Muscle of leg (tissue), 16 donors: ENCODE measurements around the gene TCFL5. TPM values are rescaled to one million over a fixed set of nuclear protein-coding genes. Genes with fewer than 3 reads are reported as not detected.

ENCODE experiments used
- DNase-seq: peaks from one replicate; pipeline ENCODE4 v3.0.0; 2013
- H3K27ac ChIP-seq: one replicate; pipeline ENCODE4 v1.5.1; 2013; ENCODE audit warnings: mild to moderate bottlenecking, low read length, control low read depth
- H3K27me3 ChIP-seq: one replicate; pipeline ENCODE4 v1.6.1; 2013; ENCODE audit warnings: low read length; ENCODE audit not compliant: control insufficient read depth, insufficient read depth
- H3K36me3 ChIP-seq: one replicate; pipeline ENCODE4 v1.6.1; 2013; ENCODE audit warnings: low read length; ENCODE audit not compliant: control insufficient read depth, insufficient read depth
- H3K4me1 ChIP-seq: one replicate; pipeline ENCODE4 v1.6.1; 2013; ENCODE audit warnings: low read length; ENCODE audit not compliant: control insufficient read depth, insufficient read depth
- H3K4me3 ChIP-seq: one replicate; pipeline ENCODE4 v1.5.1; 2013; ENCODE audit warnings: low read length, control low read depth
- H3K9me3 ChIP-seq: replicated peaks from 2 replicates; pipeline ENCODE4 v1.6.1; 2013; ENCODE audit warnings: low read depth, low read length; ENCODE audit not compliant: control insufficient read depth
- WGBS: methylation state at CpG from one replicate; pipeline ENCODE4 v1.1.5; 2013; ENCODE audit warnings: missing lambda C conversion rate; ENCODE audit not compliant: insufficient coverage; 5-methylcytosine and 5-hydroxymethylcytosine counted together
- long read RNA-seq, 11 donors: transcript quantifications; one replicate each; lab custom pipeline, GENCODE V29; 2026
- polyA plus RNA-seq, 8 donors: library from polyadenylated mRNA; unstranded; fragments of 120-200 nt; gene quantifications; one replicate each; pipeline versions ENCODE4 v1.2.1 to v1.2.3, GENCODE V29; 2013; ENCODE audit warnings: inconsistent platforms in 1 of 8, low replicate concordance in 1 of 8; ENCODE audit not compliant: insufficient read length in 8 of 8, insufficient read depth in 1 of 8
- total RNA-seq: library from RNA; stranded (reverse); fragments of 120-200 nt; gene quantifications from one replicate; pipeline ENCODE4 v1.2.4, GENCODE V29; 2013

The TCFL5 gene
- total RNA-seq (9.7 TPM), polyA plus RNA-seq (10 to 100 TPM in 2 of 8 donors, 1 to 10 TPM in 6; 6.1 to 12.1 (median 8.1) TPM)
- long read RNA-seq, donor 1 = 0 reads
- long read RNA-seq, donor 2, partial matches to known transcripts = 0 of 1 reads
- long read RNA-seq, donor 2, other reads (novel, unspliced or antisense) = 0 of 1 reads
- long read RNA-seq, donor 3, partial matches to known transcripts = 0 of 4 reads
- long read RNA-seq, donor 3, other reads (novel, unspliced or antisense) = 0 of 4 reads
- long read RNA-seq, donor 4 = 0 reads
- long read RNA-seq, donor 5, transcript TCFL5-202 (6 exons, 2,456 nt) = major isoform, 5 of 5 reads
- long read RNA-seq, donor 5, partial matches to known transcripts = 0 of 5 reads
- long read RNA-seq, donor 5, other reads (novel, unspliced or antisense) = 0 of 5 reads
- long read RNA-seq, donor 6, partial matches to known transcripts = 0 of 1 reads
- long read RNA-seq, donor 6, other reads (novel, unspliced or antisense) = 0 of 1 reads
- long read RNA-seq, donor 7 = 0 reads
- long read RNA-seq, donor 8, partial matches to known transcripts = 0 of 1 reads
- long read RNA-seq, donor 8, other reads (novel, unspliced or antisense) = 0 of 1 reads
- long read RNA-seq, donor 9, partial matches to known transcripts = 0 of 1 reads
- long read RNA-seq, donor 9, other reads (novel, unspliced or antisense) = 0 of 1 reads
- long read RNA-seq, donor 10 = 0 reads
- long read RNA-seq, donor 11, partial matches to known transcripts = 0 of 3 reads
- long read RNA-seq, donor 11, other reads (novel, unspliced or antisense) = 0 of 3 reads

DNA sequence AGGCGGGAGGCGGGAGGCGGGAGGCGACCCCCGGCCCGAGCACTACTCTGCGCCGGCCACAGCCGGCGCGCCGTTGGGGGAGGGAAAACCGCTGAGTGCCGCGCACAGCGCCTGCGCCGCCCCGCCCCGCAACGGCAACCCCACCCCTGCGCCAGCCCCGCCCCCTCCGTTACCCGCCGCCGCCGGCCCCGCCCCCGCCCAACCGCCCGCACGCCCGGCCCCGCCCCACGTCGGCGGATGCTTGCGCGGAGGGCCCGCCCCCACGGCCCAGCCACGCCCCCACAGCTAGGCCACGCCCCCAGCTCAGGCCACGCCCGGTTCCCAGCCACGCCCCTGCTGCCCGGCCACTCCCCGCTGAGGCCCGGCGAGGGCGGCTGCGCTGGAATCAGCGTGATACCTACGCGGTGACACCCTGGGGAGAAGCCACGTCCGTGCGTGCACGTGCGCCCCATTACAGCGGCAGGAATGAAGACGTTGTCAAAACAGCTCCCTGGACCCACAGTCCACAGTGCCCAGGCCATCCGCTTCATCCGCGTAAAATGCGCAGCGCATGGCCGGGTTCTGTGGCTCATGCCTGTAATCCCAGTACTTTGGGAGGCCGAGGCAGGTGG is at the start of gene TCFL5:
Gene TCFL5 (minus strand): TSS at position 97 of the 611 bp plus-strand sequence. CDS start 152 bp downstream, outside the sequence.
- Histone ChIP-seq H3K36me3 (peaks cover 10% of the 10 kb centered on the region), H3K4me1 (peaks cover 14% of the 10 kb centered on the region), H3K9me3 (no peaks in the 10 kb centered on the region), H3K27ac (peak within 1 kb of the TSS; percentile 69), H3K27me3 (peaks cover 6% of the 10 kb centered on the region), H3K4me3 (peak within 1 kb of the TSS; percentile 44)
- WGBS = 11% methylated on average over 29 of the region's 70 CpGs
- peak; percentile 86 for DNase-seq

DNA sequence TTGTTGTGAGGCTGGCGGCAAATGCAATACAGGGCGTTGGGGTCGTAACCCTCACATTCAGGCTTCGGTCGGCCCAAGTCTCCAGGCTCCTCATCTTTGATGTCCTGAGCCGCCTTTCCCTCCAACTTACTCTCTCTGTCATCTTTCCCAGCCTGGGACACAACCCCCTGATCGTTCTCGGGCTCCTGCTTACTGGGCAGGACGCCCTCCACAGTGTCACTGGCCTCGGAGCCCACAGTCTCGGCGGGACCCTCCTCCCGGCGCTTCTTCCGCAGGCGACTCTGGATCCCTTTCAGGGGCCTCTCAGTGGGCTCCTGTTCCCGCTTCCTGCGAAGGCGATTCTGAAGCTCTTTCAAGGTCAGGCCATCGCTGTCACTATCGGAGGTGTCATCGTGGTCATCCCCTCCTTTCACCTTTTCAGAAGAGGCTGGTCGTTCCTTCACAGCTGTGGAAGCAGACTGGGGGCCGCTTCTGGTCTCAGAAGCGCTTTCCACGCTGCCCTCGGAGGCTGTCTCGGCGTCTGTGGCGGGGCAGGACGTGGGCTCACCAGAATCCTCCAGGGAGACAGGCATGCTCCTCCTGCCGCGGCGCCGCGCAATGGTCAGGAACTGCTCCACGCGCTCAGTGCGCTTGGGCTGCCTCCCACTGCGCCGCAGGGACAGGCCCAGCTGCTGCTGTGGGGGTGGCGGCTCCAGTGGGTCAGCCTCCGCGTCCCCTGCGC is 49.3 kb upstream of the TCFL5 start:
- no peaks in the 10 kb centered on the region for H3K27me3 ChIP-seq
- H3K27ac ChIP-seq = no peak overlapping the region
- H3K9me3 ChIP-seq = no peaks in the 10 kb centered on the region
- WGBS = 91% methylated on average over 45 of the region's 45 CpGs
- H3K4me1 ChIP-seq = peaks cover 12% of the 10 kb centered on the region
- peaks cover 71% of the 10 kb centered on the region for H3K36me3 ChIP-seq
- no peak for DNase-seq
- H3K4me3 ChIP-seq = no peak overlapping the region

DNA sequence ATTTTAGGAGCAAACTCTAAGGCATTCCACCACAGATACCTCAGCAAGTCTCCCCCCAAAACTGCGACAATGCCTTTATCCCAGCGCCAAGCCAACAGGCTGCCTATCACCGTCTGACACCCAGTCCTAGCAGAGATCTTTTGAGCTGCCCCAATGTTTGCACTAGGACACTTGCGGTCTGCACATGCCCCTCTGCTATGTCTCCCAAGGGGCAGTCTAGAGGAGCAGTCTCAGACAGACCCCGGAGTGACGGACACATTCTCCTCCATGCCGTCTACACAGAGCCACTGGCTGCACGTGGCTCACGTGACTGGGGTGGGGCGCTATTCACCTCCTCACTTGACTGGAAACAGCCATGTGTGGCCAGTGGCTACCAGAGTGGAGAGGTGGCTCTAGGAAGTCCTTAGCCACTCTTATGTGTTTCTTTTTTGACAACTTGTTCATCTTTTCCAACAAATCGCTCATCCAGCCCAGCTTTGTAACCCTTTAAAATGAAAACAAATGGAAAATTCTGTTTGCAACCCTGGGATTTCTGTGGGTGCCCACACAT is 48.7 kb upstream of the TCFL5 start:
- Histone ChIP-seq H3K27ac (no peak overlapping the region), H3K36me3 (peaks cover 77% of the 10 kb centered on the region), H3K4me1 (peaks cover 9% of the 10 kb centered on the region), H3K27me3 (no peaks in the 10 kb centered on the region), H3K4me3 (no peak overlapping the region), H3K9me3 (no peaks in the 10 kb centered on the region)
- DNase-seq = no peak
- 84% methylated on average over 11 of the region's 11 CpGs for WGBS

DNA sequence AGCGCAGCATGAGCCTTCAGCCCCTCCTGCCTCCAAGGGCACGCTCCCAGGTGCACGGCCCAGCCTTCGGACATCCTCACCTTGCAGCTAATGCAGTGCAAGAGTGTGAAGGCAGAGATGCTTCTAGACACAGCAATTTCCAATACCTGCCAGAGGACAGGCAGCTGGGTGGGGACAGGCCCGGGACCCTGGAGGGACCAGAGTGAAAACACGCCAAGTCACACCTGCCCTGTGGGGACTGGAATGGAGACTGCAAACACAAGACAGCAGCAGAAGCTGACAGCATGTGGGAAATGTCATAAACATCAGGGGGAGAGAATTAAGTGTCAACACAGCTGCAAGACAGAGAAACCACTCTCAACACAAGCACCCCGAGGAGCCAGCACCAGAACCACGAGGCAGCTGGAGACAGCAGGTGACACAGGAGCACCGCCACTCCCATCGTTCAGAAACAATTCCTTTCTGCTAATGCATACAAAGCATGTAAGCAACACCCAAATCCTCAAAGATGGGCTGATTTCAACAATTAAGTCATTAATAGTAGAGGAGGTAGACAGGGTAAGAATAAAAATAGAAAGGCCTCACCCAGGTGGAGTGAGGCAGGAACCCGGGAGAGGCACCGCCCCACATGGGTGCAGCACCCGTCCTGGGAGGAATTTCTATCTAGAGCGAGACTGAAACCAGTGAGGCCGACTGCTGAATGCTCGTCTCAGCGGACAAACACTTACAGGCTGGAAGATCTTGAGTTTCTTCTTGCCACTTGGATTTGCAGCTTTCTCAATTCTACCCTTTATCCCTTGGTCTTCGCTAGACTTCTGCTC is 47.6 kb upstream of the TCFL5 start:
- Histone ChIP-seq H3K27ac (no peak overlapping the region), H3K9me3 (no peaks in the 10 kb centered on the region), H3K36me3 (peaks cover 86% of the 10 kb centered on the region), H3K4me1 (no peaks in the 10 kb centered on the region), H3K27me3 (no peaks in the 10 kb centered on the region), H3K4me3 (no peak overlapping the region)
- 87% methylated on average over 14 of the region's 18 CpGs for WGBS
- DNase-seq = no peak

DNA sequence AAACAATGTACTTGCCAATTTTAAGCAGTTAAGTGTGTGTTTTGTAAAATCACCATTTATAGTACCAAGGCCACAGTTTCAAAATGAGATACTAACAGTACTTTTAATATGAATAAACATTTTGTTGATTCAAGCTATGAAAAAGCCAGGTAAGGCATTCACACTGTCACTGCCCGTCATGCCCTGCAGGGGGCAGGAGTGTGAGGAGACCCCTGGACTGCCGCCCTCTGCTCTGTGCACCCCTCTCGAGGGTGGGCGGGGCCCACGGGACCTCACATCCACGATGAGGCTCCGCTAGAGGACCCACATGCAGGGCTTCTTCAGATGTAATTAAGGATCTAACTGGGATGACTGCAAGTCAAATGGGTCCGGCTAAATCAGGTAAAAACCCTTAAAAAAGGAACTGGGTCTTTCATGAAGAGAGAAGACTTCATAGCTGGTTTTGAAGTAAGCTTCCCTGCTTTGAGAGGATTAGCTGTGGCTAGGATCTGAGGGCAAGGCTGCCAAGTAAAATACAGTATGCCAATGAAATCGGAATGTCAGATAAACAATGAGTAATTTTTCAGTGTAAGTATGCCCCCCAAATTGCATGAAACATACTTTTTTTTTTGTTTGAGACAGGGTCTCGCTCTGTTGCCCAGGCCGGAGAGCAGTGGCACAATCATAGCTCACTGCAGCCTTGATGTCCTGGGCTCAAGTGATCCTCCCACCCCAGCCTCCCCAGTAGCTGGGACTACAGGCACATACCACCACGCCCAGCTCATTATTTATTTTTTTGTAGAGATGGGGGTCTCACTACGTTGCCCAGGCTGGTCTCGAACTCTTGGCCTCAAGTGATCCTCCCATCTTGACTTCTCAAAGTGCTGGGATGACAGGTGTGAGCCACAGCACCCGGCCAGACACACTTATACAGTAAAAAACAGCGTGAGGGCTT is 46.0 kb upstream of the TCFL5 start:
- Histone ChIP-seq H3K9me3 (no peaks in the 10 kb centered on the region), H3K27me3 (no peaks in the 10 kb centered on the region), H3K27ac (no peak overlapping the region), H3K4me3 (no peak overlapping the region), H3K4me1 (no peaks in the 10 kb centered on the region), H3K36me3 (peaks cover 90% of the 10 kb centered on the region)
- 78% methylated on average over 10 of the region's 16 CpGs for WGBS
- DNase-seq = no peak

DNA sequence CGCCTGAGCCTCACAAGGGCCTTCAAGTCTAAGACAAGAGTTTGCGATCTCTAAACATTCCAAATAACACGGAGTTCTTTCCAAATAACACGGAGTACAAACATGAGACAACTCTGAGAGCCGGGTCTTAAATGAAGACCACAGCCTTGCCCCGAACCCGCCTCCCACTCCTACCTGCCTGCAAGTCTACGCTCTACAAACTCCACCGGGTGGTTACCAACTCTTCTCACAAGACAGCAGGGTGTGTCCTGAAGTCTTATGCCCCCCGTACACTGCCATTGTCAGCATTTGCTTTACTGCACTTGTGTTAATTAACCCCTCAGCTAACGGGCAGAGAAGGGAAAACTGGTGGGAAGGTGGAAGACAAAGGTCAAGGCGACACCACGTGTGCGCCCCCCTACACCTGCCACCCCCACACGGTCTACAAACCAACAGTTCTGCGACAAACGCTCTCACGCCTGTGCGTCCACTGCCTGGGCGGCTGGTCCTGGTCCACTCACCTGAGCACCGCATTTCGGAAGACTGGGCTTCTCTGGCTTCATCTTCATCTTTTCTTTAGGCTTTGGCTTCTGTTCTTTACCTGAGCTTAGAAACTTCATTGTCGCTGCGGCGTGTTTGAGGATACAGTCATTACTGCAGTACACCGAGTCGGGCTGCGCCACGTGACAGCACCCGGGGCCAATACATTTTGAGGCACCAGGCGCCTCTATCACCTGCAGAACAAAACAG is 45.2 kb upstream of the TCFL5 start:
- Histone ChIP-seq H3K27ac (no peak overlapping the region), H3K36me3 (peaks cover 95% of the 10 kb centered on the region)

DNA sequence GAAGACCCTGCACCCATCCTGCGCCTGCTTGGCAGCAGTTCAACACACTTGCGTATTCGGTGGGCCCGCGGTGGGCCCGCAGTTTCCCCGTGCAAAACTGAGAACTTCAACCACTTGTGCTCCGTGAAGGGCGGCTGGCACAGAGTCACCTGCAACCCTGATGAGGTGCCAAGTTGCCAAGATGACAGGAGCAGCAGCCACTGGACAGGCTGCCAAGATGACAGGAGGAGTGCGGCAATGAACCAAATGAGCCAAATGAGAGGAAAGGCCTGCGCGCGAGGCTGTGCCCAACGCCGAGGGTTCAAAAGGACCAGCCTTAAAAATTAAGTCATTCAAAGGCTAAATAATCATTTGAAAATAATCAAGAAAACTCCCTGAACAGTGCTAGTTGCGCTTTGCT is 44.6 kb upstream of the TCFL5 start:
- H3K4me1 ChIP-seq = no peaks in the 10 kb centered on the region
- no peaks in the 10 kb centered on the region for H3K27me3 ChIP-seq
- H3K9me3 ChIP-seq = no peaks in the 10 kb centered on the region
- WGBS = 94% methylated on average over 10 of the region's 16 CpGs
- no peak overlapping the region for H3K4me3 ChIP-seq
- H3K36me3 ChIP-seq = peaks cover 95% of the 10 kb centered on the region
- no peak overlapping the region for H3K27ac ChIP-seq
- DNase-seq = no peak

More for the DNA sequence above, 45.2 kb upstream of the TCFL5 start:
- H3K9me3 ChIP-seq = no peaks in the 10 kb centered on the region
- H3K4me3 ChIP-seq = no peak overlapping the region
- H3K4me1 ChIP-seq = no peaks in the 10 kb centered on the region
- no peak for DNase-seq
- 86% methylated on average over 18 of the region's 31 CpGs for WGBS
- H3K27me3 ChIP-seq = no peaks in the 10 kb centered on the region

DNA sequence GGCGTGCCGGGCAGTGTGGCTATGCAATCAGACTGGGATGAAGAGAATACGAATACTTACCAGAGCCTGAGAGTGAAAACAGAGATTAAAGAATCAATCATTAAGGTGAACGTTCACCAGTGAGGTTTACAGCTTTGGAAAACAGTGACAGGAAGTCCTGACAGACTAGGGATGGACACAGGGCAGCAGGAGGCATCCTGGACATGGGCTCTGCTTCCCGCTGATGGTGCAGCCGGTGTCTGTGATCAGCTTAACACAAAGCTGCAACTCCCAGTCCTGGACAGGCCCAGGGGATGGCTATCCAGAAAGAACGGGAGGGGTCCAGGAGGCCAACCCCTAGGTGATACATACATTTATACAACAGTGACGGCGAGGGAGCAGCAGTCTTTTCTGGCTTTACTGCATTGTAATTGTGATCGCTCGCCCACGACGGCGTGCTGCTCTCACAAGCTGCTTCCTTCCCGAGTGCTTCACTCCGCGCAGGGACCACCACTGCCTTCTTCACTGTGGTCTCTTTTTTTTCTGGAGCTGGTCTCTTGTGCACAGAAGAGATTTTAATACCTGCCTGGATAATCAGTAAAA is 44.0 kb upstream of the TCFL5 start:
- DNase-seq = no peak
- WGBS = 93% methylated on average over 17 of the region's 17 CpGs

More for the DNA sequence above, 44.0 kb upstream of the TCFL5 start:
- no peaks in the 10 kb centered on the region for H3K9me3 ChIP-seq
- peaks cover 94% of the 10 kb centered on the region for H3K36me3 ChIP-seq
- H3K4me1 ChIP-seq = peaks cover 2% of the 10 kb centered on the region
- no peak overlapping the region for H3K27ac ChIP-seq
- no peaks in the 10 kb centered on the region for H3K27me3 ChIP-seq
- no peak overlapping the region for H3K4me3 ChIP-seq
